SH-SY5Y (cell line): ENCODE data around the gene LRRTM4.

Experiments
- GATA2 ChIP-seq: IDR thresholded peaks from 2 replicates; pipeline ENCODE4 v1.6.1; 2011; ENCODE audit warnings: mild to moderate bottlenecking, low read depth, low read length
- GATA3 ChIP-seq: IDR thresholded peaks from 2 replicates; pipeline ENCODE4 v1.6.1; 2011; ENCODE audit warnings: low read depth, mild to moderate bottlenecking, low read length, moderate library complexity

DNA sequence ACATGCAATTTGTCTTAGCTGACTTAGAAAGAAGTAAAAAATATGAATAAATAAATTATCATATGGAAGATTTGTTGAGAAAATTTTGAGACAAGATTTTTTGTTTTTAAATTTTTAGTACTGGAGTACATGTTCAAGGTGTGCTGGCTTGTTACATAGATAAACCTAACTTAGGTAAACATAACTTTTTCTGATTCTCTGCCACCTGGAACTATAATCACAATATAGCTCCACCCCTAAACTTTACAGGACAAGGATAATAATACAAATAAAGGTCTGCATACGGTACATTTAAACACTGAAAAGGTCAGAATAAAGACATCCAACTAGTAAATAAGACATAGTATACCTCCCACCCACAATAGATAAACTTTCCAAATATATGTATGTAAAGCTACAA is 330.5 kb downstream of the LRRTM4 start:
- TF ChIP-seq GATA2 (no peak), GATA3 (no peak)
